ENCODE measurements around the gene GPR143. TPM values are rescaled to one million over a fixed set of nuclear protein-coding genes. Genes with fewer than 3 reads are reported as not detected.

Gene GPR143
- total RNA-seq, 6 experiments from 2014 or later: not detected

- Mint-ChIP-seq H3K36me3 (ENCODE audit: low read depth) (peaks cover 25% of the 10 kb centered on the region), H3K27me3 (ENCODE audit: insufficient read depth) (no peaks in the 10 kb centered on the region; the same call in 1 of the 2 replicates), H3K27ac (peak overlapping the region; percentile 9; the same call in 1 of the 2 replicates), H3K4me1 (ENCODE audit: low read depth) (peaks cover 41% of the 10 kb centered on the region), H3K9me3 (no peaks in the 10 kb centered on the region), H3K4me3 (no peak overlapping the region)
- TF ChIP-seq, protein P1, sequence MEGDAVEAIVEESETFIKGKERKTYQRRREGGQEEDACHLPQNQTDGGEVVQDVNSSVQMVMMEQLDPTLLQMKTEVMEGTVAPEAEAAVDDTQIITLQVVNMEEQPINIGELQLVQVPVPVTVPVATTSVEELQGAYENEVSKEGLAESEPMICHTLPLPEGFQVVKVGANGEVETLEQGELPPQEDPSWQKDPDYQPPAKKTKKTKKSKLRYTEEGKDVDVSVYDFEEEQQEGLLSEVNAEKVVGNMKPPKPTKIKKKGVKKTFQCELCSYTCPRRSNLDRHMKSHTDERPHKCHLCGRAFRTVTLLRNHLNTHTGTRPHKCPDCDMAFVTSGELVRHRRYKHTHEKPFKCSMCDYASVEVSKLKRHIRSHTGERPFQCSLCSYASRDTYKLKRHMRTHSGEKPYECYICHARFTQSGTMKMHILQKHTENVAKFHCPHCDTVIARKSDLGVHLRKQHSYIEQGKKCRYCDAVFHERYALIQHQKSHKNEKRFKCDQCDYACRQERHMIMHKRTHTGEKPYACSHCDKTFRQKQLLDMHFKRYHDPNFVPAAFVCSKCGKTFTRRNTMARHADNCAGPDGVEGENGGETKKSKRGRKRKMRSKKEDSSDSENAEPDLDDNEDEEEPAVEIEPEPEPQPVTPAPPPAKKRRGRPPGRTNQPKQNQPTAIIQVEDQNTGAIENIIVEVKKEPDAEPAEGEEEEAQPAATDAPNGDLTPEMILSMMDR (IDR thresholded peaks at IDR 0.05): no peak
- no peak for DNase-seq
Observed at GRCh38 chrX:9681011-9681410, 84.6 kb downstream of the GPR143 start.

DNA sequence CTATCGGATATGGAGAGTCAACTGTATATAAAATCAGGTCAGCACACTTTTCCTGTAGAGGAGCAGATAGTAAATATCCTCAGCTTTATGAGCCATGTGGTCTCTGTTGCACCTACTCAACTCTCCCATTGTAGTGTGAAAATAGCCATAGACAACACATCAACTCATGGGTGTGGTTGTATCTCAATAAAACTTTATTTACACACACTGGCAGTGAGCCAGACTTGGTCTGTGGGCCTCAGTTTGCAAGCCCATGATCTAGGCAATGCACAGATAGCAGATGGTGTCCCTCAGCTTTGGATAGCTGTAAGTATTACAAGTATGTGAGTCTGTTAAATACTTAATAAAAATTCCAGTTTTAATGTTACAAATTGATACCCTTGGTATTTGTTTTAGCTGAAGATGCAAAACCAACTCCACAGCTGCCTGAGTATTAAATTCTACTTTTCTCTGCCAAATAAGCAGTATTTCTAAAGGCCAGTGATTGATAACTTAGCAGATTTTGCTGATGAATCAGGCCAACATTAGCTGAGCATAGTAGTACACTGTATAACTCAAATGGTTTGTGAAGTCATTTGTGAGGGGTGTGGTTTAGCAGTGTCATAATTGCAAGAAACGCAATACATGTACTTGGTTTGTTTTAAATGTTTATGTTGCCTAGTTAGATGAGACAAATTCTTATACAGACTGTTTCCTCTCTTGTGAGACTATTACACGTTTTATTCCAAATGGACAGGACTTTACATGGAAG, 87.3 kb downstream of the GPR143 start:
- Mint-ChIP-seq H3K27me3 (ENCODE audit: insufficient read depth) (no peaks in the 10 kb centered on the region; the same call in 1 of the 2 replicates), H3K4me3 (no peak overlapping the region), H3K36me3 (ENCODE audit: low read depth) (peaks cover 29% of the 10 kb centered on the region), H3K4me1 (ENCODE audit: low read depth) (peaks cover 50% of the 10 kb centered on the region), H3K27ac (no peak overlapping the region), H3K9me3 (no peaks in the 10 kb centered on the region)
- TF ChIP-seq, protein P1 (IDR thresholded peaks at IDR 0.05): no peak
- no peak for DNase-seq

DNA sequence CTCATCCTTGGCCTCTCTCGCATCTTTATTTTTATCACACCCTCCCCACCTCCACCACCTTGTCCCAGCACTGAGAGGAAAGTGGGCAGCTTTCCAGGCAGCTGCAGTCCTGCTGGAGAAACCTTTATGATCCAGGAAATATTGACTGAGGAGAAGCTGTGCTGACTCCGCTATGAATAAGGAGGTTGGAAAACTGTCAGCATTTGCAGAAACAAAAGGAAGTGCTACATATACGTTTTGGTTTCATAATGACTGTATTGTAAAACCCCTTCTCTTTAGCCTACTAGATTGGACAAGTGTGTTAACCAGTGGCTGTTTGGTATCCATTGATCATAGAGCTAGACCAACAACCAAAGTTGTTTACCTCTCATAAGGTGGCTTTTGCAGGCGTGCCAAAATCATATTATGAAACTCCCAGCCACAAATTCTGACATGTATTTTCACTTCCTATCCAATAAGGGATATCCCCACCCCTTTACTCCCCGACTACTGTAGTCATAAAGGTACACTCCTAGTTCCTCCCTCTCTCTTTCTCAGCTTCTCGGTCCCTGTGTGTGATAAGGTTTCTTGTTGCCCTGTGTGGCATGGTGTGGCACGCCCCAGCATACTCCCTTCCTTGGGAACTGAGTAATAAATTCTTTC, 88.4 kb downstream of the GPR143 start:
- DNase-seq: no peak
- Mint-ChIP-seq H3K36me3 (ENCODE audit: low read depth) (peaks cover 38% of the 10 kb centered on the region), H3K27me3 (ENCODE audit: insufficient read depth) (peaks cover 1% of the 10 kb centered on the region; the same call in 1 of the 2 replicates), H3K27ac (peak overlapping the region; percentile 70; the same call in 1 of the 2 replicates), H3K4me3 (peak overlapping the region; percentile 47), H3K4me1 (ENCODE audit: low read depth) (peaks cover 51% of the 10 kb centered on the region), H3K9me3 (no peaks in the 10 kb centered on the region)
- TF ChIP-seq, protein P1 (IDR thresholded peaks at IDR 0.05): no peak

DNA sequence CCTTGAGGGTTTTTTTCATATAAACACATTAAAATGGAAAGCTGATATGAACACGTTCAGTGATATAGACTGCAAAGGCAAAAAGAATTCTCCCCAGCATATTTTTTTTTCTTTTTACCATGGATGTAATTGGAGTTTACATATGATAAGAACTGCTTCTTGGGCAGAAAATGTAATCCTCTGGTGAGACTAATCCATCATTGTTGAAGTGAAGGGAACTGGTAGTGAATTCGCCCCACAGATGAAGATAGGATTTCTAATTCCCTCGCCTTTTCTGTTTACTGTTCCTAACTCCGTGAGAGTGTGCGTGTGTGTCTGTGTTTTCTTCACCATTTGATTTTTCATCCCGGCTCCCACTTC, 88.9 kb downstream of the GPR143 start:
- DNase-seq: no peak
- H3K9me3 Mint-ChIP-seq: no peaks in the 10 kb centered on the region
- H3K4me3 Mint-ChIP-seq: peak overlapping the region; percentile 47
- H3K4me1 Mint-ChIP-seq (ENCODE audit: low read depth): peaks cover 49% of the 10 kb centered on the region
- TF ChIP-seq, protein P1 (IDR thresholded peaks at IDR 0.05): no peak
- peak overlapping the region; percentile 70; the same call in 1 of the 2 replicates for H3K27ac Mint-ChIP-seq
- H3K27me3 Mint-ChIP-seq (ENCODE audit: insufficient read depth): peaks cover 1% of the 10 kb centered on the region; the same call in 1 of the 2 replicates
- peaks cover 40% of the 10 kb centered on the region for H3K36me3 Mint-ChIP-seq (ENCODE audit: low read depth)

DNA sequence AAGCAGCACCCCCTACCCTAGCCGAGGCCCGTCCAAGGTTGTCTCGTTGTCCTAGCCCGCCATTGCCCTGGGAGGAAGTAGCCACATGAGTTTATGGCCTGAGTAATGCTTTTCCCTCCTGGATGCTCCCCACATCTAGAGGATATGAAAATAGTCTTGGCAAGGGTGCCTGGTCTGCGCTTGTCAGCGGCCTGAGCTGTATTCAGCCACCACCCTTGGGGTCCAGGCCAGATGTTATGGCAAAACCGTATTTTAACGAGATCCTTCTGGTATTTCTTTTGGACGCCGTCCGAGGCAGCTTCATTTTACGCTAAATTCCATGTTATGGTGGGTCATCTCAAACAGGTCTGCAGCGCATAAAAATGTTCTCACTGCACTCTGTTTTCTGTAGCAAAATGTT, 89.3 kb downstream of the GPR143 start:
- Mint-ChIP-seq H3K4me3 (peak overlapping the region; percentile 36; the same call in 1 of the 2 replicates), H3K27me3 (ENCODE audit: insufficient read depth) (peaks cover 1% of the 10 kb centered on the region; the same call in 1 of the 2 replicates), H3K9me3 (no peaks in the 10 kb centered on the region), H3K27ac (peak overlapping the region; percentile 70; the same call in 1 of the 2 replicates), H3K36me3 (ENCODE audit: low read depth) (peaks cover 39% of the 10 kb centered on the region), H3K4me1 (ENCODE audit: low read depth) (peaks cover 45% of the 10 kb centered on the region)
- TF ChIP-seq, protein P1 (IDR thresholded peaks at IDR 0.05): no peak
- no peak for DNase-seq

Other genes starting within 250 kb of the GPR143 start
- 1 to 10 TPM; 1.6 to 3.5 (median 2.9) TPM for gene SHROOM2, start 20.6 kb upstream of the GPR143 start, total RNA-seq (2021; fragmentation: NEBNext Ultra II Directional; extraction: Animal tissue kit (Norgen Biotek cat#: 25700))
- not detected for gene CLDN34, start 201.5 kb upstream of the GPR143 start, total RNA-seq (2021; fragmentation: NEBNext Ultra II Directional; extraction: Animal tissue kit (Norgen Biotek cat#: 25700))

Data from HFFc6 (cell line).